Activated B cell treated with CpG ODN at 0.5 μM for 24 hours (primary cell): ENCODE data around the gene CADM2. TPM values are rescaled to one million over a fixed set of nuclear protein-coding genes. Genes with fewer than 3 reads are reported as not detected.

Source experiments
- ATAC-seq: fragments of 200-7000 bp; cut with Tn5 transposase; one replicate; pipeline ENCODE4 v1.10.0; 2021; ENCODE audit warnings: low read depth, mild to moderate bottlenecking, moderate library complexity
- CTCF ChIA-PET: fragments of 350-600 bp; sonication (Branson Sonifier 250); formaldehyde crosslinking; loops from one replicate; lab custom pipeline; 2021; ENCODE audit warnings: antibody characterized with exemption; lab: Charles Lee
- POLR2A ChIA-PET: fragments of 350-600 bp; sonication (Branson Sonifier 250); formaldehyde crosslinking; loops from one replicate; lab custom pipeline; 2021; ENCODE audit warnings: antibody characterized with exemption; lab: Charles Lee
- DNase-seq: peaks from one replicate; pipeline ENCODE4 v3.0.0; 2022
- H3K27ac Mint-ChIP-seq: one replicate; pipeline ENCODE4 v1.8.0; 2020; ENCODE audit warnings: mixed read lengths
- H3K27me3 Mint-ChIP-seq: one replicate; pipeline ENCODE4 v1.8.0; 2021; ENCODE audit warnings: mixed read lengths
- H3K36me3 Mint-ChIP-seq: one replicate; pipeline ENCODE4 v1.8.0; 2021; ENCODE audit warnings: low read depth, mixed read lengths
- H3K4me1 Mint-ChIP-seq: one replicate; pipeline ENCODE4 v1.8.0; 2021; ENCODE audit warnings: mixed read lengths
- H3K4me3 Mint-ChIP-seq: one replicate; pipeline ENCODE4 v1.8.0; 2020; ENCODE audit warnings: mild to moderate bottlenecking, mixed read lengths
- H3K9me3 Mint-ChIP-seq: one replicate; pipeline ENCODE4 v1.8.0; 2020; ENCODE audit warnings: mixed read lengths
- CTCF ChIP-seq: fragments of 200-600 bp; IDR thresholded peaks from one replicate; pipeline ENCODE4 v1.8.0; 2022; ENCODE audit warnings: antibody characterized with exemption, mild to moderate bottlenecking
- intact Hi-C: fragments of 100-400 bp; cut with micrococcal nuclease; formaldehyde crosslinking; loops from one replicate; pipeline ENCODE4 v1.15.1; 2024
- total RNA-seq: library from RNA; stranded (reverse); gene quantifications from 2 replicates; pipeline ENCODE4 v1.2.3, GENCODE V29; 2022

The CADM2 gene
- total RNA-seq, 1 donor from 2014 or later: not detected

- ChIA-PET CTCF (no interaction called here), POLR2A (no interaction called here)
- H3K27me3 Mint-ChIP-seq: no peaks in the 10 kb centered on the region
- H3K4me1 Mint-ChIP-seq: no peaks in the 10 kb centered on the region
- intact Hi-C loops: no loop called here
- H3K27ac Mint-ChIP-seq: no peak overlapping the region
- DNase-seq (no peak), ATAC-seq (no peak)
- no peak overlapping the region for H3K4me3 Mint-ChIP-seq
- peaks cover 5% of the 10 kb centered on the region for H3K9me3 Mint-ChIP-seq
- no peaks in the 10 kb centered on the region for H3K36me3 Mint-ChIP-seq
- TF ChIP-seq CTCF: no peak
Observed at GRCh38 chr3:85760342-85760741, 801.6 kb downstream of the CADM2 start.

- Mint-ChIP-seq H3K4me3 (no peak overlapping the region), H3K27me3 (no peaks in the 10 kb centered on the region), H3K9me3 (peaks cover 9% of the 10 kb centered on the region), H3K27ac (no peak overlapping the region), H3K4me1 (no peaks in the 10 kb centered on the region), H3K36me3 (no peaks in the 10 kb centered on the region)
- intact Hi-C loops: no loop called here
- DNase-seq (no peak), ATAC-seq (no peak)
- no peak for TF ChIP-seq CTCF
- CTCF ChIA-PET: no interaction called here
- POLR2A ChIA-PET: no interaction called here
Observed at GRCh38 chr3:85780806-85781205, 822.0 kb downstream of the CADM2 start.

- POLR2A ChIA-PET: no interaction called here
Observed at GRCh38 chr3:85781806-85782205, 823.0 kb downstream of the CADM2 start.

GRCh38 chr3:85783291-85783690, 824.5 kb downstream of the CADM2 start:
- ChIA-PET POLR2A (no interaction called here), CTCF (no interaction called here)
- Mint-ChIP-seq H3K27me3 (no peaks in the 10 kb centered on the region), H3K36me3 (no peaks in the 10 kb centered on the region), H3K27ac (no peak overlapping the region), H3K4me3 (no peak overlapping the region), H3K4me1 (no peaks in the 10 kb centered on the region), H3K9me3 (peaks cover 4% of the 10 kb centered on the region)
- ATAC-seq: no peak
- intact Hi-C loops: no loop called here
- TF ChIP-seq CTCF: no peak
- no peak for DNase-seq

More at GRCh38 chr3:85781806-85782205, 823.0 kb downstream of the CADM2 start:
- H3K9me3 Mint-ChIP-seq: peaks cover 9% of the 10 kb centered on the region
- CTCF ChIA-PET: no interaction called here
- TF ChIP-seq CTCF: no peak
- H3K27ac Mint-ChIP-seq: no peak overlapping the region
- no peaks in the 10 kb centered on the region for H3K4me1 Mint-ChIP-seq
- intact Hi-C loops: no loop called here
- no peak overlapping the region for H3K4me3 Mint-ChIP-seq
- H3K36me3 Mint-ChIP-seq: no peaks in the 10 kb centered on the region
- no peak for DNase-seq
- no peak for ATAC-seq
- no peaks in the 10 kb centered on the region for H3K27me3 Mint-ChIP-seq

GRCh38 chr3:85785766-85786165, 827.0 kb downstream of the CADM2 start:
- intact Hi-C loops: no loop called here
- H3K9me3 Mint-ChIP-seq: peaks cover 2% of the 10 kb centered on the region
- H3K27me3 Mint-ChIP-seq: no peaks in the 10 kb centered on the region
- POLR2A ChIA-PET: no interaction called here
- CTCF ChIA-PET: no interaction called here
- no peak overlapping the region for H3K4me3 Mint-ChIP-seq
- H3K36me3 Mint-ChIP-seq: no peaks in the 10 kb centered on the region
- DNase-seq (no peak), ATAC-seq (no peak)
- no peaks in the 10 kb centered on the region for H3K4me1 Mint-ChIP-seq
- H3K27ac Mint-ChIP-seq: no peak overlapping the region
- no peak for TF ChIP-seq CTCF
